ENCODE results near the gene SCUBE2.

SCUBE2 gene

DNA sequence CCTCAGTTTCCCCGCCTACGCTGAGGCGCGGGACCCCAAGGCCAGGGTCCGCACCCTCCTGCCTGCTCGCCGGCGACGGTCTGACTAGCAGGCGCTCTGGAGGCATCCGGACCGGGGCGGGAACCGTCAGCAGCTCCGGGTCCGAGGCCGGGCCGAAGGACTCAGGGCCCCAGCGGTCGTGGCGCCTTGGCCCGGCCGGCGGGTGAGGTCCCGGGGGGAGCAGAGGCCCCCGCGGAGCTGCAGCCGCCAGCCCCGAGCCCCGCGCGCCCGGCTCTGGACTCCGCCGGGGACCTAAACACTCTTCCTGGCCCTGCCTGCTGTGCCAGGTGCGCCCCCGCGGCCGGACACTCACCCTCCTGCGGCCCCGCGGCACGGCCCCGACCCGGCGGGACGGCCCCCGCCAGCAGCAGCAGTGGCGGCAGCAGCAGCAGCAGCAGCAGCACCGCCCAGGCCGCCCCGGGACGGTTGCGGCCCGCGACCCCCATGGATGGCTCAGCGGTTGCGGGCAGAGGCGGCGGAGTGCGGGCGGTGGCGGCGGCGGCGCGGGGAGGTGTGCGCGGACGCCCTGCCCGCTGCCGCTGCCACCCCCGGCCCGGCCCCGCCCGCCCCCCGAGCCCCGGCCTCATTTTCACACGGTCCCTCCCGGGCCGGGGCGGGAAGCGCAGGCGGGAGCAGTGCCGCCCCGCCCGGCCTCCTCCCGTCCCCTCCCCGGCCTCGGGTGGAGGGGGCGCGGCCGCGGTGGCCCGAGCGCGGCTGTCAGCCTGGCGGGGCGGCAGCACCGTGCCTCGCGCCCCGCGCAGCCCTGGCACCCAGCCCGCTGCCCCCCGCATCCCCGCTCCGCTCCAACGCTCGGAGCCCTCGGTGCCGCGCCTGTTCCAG is at the start of gene SCUBE2:
TSS of gene SCUBE2 (minus strand) at position 556 of the 879 bp plus-strand sequence. CDS start at position 485, 71 bp downstream.
- DNase-seq = peak; percentile 17

DNA sequence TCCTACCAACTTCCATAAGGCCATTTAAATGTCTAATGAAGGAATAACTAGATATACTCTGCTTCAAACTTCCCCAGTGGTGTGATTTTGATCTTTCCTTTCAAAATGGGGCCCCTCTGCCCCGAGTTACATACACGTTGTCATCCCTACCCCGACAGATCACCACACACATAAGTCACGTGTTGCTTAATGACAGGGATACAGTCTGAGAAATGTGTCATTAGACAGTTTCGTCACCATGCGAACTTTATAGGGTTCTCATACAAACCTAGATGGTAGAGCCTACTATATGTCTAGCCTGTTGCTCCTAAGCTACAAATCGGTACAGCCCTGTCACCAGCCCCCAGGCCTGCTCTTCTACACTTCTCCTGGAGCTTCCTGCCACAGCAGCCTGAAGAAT is 49.8 kb upstream of the SCUBE2 start:
- no peak for DNase-seq

GRCh38 chr11:9139628-9140357 is 48.4 kb upstream of the SCUBE2 start:
- DNase-seq = no peak

GRCh38 chr11:9138612-9139579 is 47.5 kb upstream of the SCUBE2 start:
- DNase-seq = peak; percentile 95

DNA sequence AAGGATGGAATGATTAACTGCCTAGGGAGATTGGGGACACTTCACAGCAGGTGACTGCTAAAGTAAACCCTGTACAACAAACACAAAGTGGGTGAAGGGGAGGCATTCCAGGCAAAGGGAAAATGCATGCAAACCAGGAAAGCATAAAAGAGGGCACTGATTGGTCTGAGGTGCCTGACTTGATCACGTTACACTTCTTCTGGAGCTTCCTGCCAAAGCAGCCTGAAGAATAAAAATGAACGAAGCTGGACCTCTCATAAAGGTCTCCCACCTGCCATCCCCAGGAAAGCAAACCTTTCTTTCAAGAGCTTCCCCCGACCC is 46.7 kb upstream of the SCUBE2 start:
- peak; percentile 95 for DNase-seq

DNA sequence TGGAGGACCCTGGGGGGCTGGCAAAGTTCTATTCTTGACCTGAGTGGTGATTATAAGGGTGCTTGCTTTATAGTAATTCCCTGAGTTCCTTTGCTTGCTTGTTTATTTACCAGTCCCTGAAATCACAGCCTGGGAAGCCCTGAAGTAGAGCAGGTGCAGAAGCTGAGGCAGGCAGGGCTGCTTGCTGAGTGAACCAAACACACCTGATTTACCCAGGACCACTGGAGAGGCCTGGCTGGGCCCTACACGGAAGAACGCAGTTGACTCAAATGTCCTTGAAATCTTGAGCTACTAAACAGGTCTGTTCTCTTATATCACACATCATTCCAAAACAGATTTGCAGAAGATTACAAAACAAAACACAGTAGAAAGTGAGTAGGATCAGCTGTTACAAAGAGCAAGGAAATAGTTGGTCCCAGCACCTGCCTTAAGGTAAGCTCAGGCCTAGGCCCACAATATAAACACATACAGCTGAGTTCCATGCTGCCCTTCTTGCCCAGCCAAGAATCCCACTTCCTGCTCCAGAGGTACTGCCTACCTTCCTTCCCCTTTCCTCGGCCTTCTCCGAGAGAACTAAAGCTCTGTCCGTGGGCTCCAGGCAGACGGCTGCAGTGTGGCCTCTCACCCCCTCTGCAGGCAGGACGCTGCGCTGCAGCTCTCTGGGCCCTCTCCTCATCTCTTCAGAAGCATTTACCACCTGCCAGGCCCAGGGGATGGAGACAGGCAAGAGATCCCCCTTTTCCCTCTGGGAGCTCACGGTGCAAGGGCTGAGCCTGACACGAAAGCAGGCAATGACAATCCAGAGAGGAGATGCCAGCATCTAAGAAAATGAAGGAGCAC is 46.1 kb upstream of the SCUBE2 start:
- DNase-seq = peak; percentile 95

DNA sequence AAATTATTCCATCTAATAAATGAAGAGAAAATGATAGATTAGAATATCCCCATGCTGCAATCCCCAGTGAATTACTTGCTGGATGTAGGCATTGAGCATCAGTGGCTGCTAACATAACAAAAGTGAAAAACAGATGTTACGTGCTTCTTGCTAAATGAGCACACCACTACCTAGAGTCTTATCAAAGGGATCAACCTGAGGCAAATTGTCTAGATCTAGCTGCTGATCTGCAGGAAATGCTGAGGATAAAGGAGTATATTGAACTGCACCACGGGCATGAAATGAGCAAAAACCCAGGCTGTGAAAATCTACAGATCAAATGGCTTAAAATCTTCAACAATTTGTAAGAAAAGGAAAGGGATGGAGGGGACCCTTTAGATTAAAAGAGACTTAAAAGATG is 45.3 kb upstream of the SCUBE2 start:
- no peak for DNase-seq

GRCh38 chr11:9133956-9134355 is 42.6 kb upstream of the SCUBE2 start:
- no peak for DNase-seq

DNA sequence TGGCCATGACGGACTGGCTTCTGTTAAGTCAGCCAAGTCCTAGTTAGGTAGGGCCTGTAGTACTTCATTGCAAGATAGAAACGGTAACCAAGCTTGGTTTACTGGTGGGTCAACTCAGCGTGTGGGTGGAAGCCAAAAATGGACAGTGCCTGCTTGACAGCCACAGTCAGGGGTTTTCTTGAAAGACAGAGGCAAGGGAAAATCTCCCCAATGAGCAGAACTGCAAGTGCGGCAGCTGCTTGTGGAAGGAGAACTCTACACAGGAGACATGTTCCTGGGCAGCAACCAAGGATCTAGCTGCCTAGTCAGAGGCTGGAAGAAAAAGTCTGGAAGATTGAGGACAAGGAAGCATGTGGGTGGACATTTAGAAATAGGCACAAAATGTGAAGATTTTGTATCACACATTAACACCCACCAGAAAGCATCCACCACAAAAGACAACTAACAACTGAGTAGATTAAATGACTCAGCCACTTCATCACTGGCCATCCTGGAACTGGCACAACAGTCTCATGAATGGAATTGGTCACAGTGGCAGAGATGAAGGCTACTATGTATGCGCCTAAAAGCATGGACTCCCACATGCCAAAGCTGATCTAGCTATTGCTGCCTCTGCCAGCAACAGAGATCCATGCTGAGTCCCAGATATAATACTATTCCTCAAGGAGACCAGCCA is 40.9 kb upstream of the SCUBE2 start:
- no peak for DNase-seq

- DNase-seq = no peak
Measured at GRCh38 chr11:9130297-9130696, 38.9 kb upstream of the SCUBE2 start.

DNA sequence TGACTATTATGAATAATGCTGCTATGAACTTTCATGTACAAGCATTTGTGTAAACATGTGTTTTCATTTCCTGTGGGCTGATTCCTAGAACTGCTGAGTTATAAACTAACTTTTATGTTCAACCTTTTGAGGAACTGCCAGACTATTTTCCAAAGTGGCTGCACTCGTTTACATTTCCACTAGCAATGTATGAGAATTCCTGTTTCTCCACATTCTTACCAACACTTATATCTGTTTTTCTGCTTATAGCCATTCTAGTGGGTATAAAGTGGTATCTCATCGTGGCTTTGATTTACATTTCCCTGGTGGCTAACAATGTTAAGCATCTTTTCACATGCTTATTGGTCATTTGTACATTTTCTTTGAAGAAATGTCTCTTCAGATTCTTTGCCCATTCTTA is 35.2 kb upstream of the SCUBE2 start:
- DNase-seq = no peak

DNA sequence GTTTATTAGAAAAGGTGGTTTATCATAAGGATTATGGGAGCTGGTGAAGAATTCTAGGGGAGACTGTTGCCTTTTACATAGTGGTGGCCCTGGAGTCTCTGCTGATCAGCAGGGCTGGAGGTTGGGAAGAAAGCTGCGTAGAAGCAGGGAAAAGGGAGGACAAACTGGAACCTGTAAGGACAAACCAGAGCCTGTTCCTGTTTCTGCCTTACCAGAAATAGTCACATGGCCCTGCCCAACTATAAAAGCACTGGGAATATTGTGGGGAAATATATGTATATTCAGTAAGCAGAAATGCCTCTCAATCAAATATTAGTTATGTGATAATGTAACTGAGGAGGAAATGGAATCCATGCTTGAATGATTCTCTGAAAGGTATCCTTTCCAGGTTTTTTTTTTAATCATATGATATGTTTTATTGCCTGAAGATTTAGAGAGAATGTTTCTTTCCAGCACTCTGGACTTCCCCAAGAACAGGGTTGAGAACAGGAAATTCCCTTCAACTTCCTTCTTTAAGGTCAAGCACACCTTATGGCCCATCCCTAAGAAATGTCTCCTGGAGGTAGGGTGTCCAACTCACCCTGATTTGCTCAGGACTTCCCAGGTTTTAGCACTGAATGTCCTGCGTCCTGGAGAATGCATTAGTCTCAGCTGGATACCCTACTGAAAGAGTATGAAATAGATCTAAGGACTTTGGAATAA is 33.9 kb upstream of the SCUBE2 start:
- DNase-seq = no peak

DNA sequence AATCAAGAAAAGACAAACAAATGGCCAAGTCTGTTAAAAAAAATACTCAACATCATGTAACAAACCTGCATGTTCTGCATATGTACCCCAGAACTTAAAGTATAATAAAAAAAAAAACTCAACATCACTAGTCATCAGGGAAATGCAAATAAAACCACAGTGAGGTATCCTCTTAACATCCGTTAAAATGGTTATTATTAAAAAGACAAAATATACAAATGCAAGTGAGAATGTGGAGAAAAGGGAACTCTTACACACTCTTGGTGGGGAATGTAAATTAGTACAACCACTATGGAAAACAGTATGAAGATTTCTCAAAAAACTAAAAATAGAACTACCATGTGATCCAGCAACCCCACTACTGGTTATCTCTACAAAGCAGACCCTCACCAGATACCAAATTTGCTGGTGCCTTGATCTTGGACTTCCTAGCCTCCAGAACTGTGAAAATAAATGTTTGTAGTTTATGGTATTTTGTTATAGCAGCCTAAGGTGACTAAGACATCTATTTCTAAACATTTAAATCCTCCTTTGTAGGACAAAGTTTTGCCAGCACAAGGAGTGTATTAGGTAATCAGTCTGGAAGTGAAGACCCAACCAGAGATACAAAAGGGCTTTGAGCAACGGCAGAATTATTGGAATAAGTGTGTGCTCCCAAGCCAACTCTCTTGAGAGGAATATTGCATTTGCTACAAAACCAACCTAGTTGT is 32.4 kb upstream of the SCUBE2 start:
- DNase-seq = no peak

DNA sequence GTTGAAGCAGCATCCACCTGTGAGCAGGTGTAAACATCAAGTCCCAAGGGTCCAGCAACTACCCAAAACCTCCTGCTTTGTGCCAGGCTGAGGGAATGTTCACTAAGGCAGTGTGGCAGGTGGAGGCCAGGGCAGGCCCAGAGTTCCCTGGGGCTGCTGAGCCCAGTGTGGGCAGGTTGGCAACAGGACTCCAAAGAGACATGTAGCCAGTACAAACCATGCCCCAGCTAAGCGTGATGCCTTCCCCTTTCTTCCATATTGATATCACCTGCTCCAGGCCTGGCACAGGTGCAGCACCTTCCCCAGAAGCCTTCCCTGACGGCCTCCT is 30.0 kb upstream of the SCUBE2 start:
- no peak for DNase-seq

GRCh38 chr11:9120664-9121468 is 29.5 kb upstream of the SCUBE2 start:
- DNase-seq = no peak

- DNase-seq = no peak
Measured at GRCh38 chr11:9118277-9118676, 26.9 kb upstream of the SCUBE2 start.

GRCh38 chr11:9112075-9112474 is 20.7 kb upstream of the SCUBE2 start:
- DNase-seq = no peak

- no peak for DNase-seq
Measured at GRCh38 chr11:9109858-9110731, 18.7 kb upstream of the SCUBE2 start.

DNA sequence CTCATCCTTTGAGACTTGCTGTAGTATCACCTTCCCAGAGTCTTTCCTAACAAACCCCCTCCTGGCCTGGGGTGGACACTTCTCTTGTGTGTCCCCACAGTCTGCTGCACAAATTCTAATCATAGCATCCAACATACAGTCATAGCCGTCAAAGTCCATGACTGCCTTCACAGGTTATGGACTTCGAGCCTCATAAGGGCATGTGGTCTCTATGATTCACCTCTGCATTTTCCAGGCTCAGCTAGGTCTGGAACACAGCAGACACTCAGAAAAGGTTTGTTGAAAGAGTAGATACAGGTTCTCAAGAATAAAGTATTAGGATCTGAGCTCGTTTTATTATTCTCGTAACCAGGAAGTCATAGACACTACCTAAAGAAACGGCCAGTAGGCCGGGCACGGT is 13.2 kb upstream of the SCUBE2 start:
- no peak for DNase-seq
